Panc1 (cell line): ENCODE data around the gene TRAPPC14.

Source experiments
- CTCF ChIP-seq: fragments of 450-650 bp; IDR thresholded peaks from 2 replicates; pipeline ENCODE4 v1.5.1; 2017; ENCODE audit warnings: mild to moderate bottlenecking
- POLR2AphosphoS5 ChIP-seq: IDR thresholded peaks from 2 replicates; pipeline ENCODE4 v1.6.1; 2012; ENCODE audit warnings: mild to moderate bottlenecking, low read depth, low read length, moderate library complexity
- REST ChIP-seq, 2 experiments: IDR thresholded peaks; 2 replicates each; pipeline ENCODE4 v1.6.1; 2011 to 2012; ENCODE audit warnings: low read depth in 2 of 2, control low read depth in 1 of 2, low read length in 1 of 2, mild to moderate bottlenecking in 1 of 2, moderate library complexity in 1 of 2; ENCODE audit not compliant: insufficient read depth in 1 of 2

- TF ChIP-seq CTCF: no peak
- no peak for TF ChIP-seq POLR2AphosphoS5
- TF ChIP-seq REST (IDR thresholded peaks at IDR 0.05; ENCODE audit: insufficient read depth in 1 of 2, low read depth in 2 of 2, low read length in 1 of 2): no peak
Measured at GRCh38 chr7:100106633-100107032, 51.9 kb downstream of the TRAPPC14 start.
